Measurements from ENCODE around the gene LRRC4C. TPM values are rescaled to one million over a fixed set of nuclear protein-coding genes. Genes with fewer than 3 reads are reported as not detected.

LRRC4C gene
- total RNA-seq, 2 experiments from 2014 or later: not detected

GRCh38 chr11:40241524-40242051 lies 1217.9 kb downstream of the LRRC4C start:
- Histone ChIP-seq H3K27me3 (ENCODE audit: control insufficient read depth in 1 of 2, insufficient read depth in 2 of 2, low read length in 2 of 2) (no peaks in the 10 kb centered on the region), H3K27ac (ENCODE audit: low read depth in 1 of 2, low read length in 2 of 2) (no peak overlapping the region), H3K9me3 (ENCODE audit: control insufficient read depth in 1 of 2, insufficient read depth in 1 of 2, low read length in 2 of 2) (peaks cover 0 to 3% of the 10 kb centered on the region in 2 experiments), H3K4me3 (ENCODE audit: low read length) (no peak overlapping the region), H3K36me3 (ENCODE audit: insufficient read depth, low read length) (no peaks in the 10 kb centered on the region), H3K4me1 (ENCODE audit: insufficient read depth, low read length) (no peaks in the 10 kb centered on the region)
- H3K27me3 Mint-ChIP-seq: no peaks in the 10 kb centered on the region
- no peak overlapping the region for H3K27ac Mint-ChIP-seq
- CTCF ChIA-PET: no interaction called here
- POLR2A ChIA-PET: no interaction called here
- ATAC-seq (ENCODE audit: poor library complexity): no peak
- intact Hi-C loops (cut with DNase I, micrococcal nuclease): no loop called here
- no peaks in the 10 kb centered on the region for H3K4me1 Mint-ChIP-seq (ENCODE audit: low read depth)
- H3K4me3 Mint-ChIP-seq: no peak overlapping the region
- peaks cover 7% of the 10 kb centered on the region for H3K9me3 Mint-ChIP-seq
- no peak for DNase-seq
- TF ChIP-seq, protein P1, sequence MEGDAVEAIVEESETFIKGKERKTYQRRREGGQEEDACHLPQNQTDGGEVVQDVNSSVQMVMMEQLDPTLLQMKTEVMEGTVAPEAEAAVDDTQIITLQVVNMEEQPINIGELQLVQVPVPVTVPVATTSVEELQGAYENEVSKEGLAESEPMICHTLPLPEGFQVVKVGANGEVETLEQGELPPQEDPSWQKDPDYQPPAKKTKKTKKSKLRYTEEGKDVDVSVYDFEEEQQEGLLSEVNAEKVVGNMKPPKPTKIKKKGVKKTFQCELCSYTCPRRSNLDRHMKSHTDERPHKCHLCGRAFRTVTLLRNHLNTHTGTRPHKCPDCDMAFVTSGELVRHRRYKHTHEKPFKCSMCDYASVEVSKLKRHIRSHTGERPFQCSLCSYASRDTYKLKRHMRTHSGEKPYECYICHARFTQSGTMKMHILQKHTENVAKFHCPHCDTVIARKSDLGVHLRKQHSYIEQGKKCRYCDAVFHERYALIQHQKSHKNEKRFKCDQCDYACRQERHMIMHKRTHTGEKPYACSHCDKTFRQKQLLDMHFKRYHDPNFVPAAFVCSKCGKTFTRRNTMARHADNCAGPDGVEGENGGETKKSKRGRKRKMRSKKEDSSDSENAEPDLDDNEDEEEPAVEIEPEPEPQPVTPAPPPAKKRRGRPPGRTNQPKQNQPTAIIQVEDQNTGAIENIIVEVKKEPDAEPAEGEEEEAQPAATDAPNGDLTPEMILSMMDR (IDR thresholded peaks at IDR 0.05): no peak
- no peaks in the 10 kb centered on the region for H3K36me3 Mint-ChIP-seq (ENCODE audit: low read depth)

DNA sequence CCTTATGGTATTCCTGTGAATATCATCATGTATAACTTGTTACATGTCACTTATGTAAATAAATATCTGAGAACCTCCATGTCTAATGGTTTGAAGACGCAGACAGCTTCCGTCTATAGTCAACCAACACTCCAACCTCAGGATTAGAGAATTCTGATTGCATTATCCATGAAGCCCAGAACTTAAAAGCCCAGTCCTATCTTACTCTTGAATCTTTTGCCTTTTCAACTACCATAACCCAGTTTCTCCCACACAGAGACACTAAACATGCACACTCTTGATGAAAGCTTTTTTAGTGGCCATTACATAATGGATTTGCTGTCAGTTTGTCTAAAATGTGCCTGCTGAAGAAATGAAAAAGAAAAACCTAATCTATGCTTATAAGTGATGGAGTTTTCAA lies 1219.2 kb downstream of the LRRC4C start:
- H3K36me3 Mint-ChIP-seq (ENCODE audit: low read depth): no peaks in the 10 kb centered on the region
- intact Hi-C loops (cut with DNase I, micrococcal nuclease): no loop called here
- peaks cover 0 to 3% of the 10 kb centered on the region in 2 experiments for H3K9me3 ChIP-seq (ENCODE audit: control insufficient read depth in 1 of 2, insufficient read depth in 1 of 2, low read length in 2 of 2)
- no peaks in the 10 kb centered on the region for H3K27me3 ChIP-seq (ENCODE audit: control insufficient read depth in 1 of 2, insufficient read depth in 2 of 2, low read length in 2 of 2)
- ATAC-seq (ENCODE audit: poor library complexity): no peak
- no peaks in the 10 kb centered on the region for H3K4me1 Mint-ChIP-seq (ENCODE audit: low read depth)
- DNase-seq: no peak
- CTCF ChIA-PET: no interaction called here
- no peak overlapping the region for H3K27ac Mint-ChIP-seq
- H3K4me3 Mint-ChIP-seq: no peak overlapping the region
- H3K9me3 Mint-ChIP-seq: peaks cover 8% of the 10 kb centered on the region
- H3K4me1 ChIP-seq (ENCODE audit: insufficient read depth, low read length): no peaks in the 10 kb centered on the region
- no peak overlapping the region for H3K4me3 ChIP-seq (ENCODE audit: low read length)
- TF ChIP-seq, protein P1 (IDR thresholded peaks at IDR 0.05): no peak
- no peaks in the 10 kb centered on the region for H3K36me3 ChIP-seq (ENCODE audit: insufficient read depth, low read length)
- H3K27me3 Mint-ChIP-seq: no peaks in the 10 kb centered on the region
- POLR2A ChIA-PET: no interaction called here
- H3K27ac ChIP-seq (ENCODE audit: low read depth in 1 of 2, low read length in 2 of 2): no peak overlapping the region

GRCh38 chr11:40236526-40236925 lies 1222.9 kb downstream of the LRRC4C start:
- no peak for ATAC-seq (ENCODE audit: poor library complexity)

More at GRCh38 chr11:40236526-40236925, 1222.9 kb downstream of the LRRC4C start:
- Mint-ChIP-seq H3K27ac (no peak overlapping the region), H3K4me1 (ENCODE audit: low read depth) (no peaks in the 10 kb centered on the region), H3K27me3 (no peaks in the 10 kb centered on the region), H3K9me3 (peaks cover 9% of the 10 kb centered on the region), H3K36me3 (ENCODE audit: low read depth) (no peaks in the 10 kb centered on the region), H3K4me3 (no peak overlapping the region)
- ChIA-PET CTCF (no interaction called here), POLR2A (no interaction called here)
- Histone ChIP-seq H3K9me3 (ENCODE audit: control insufficient read depth in 1 of 2, insufficient read depth in 1 of 2, low read length in 2 of 2) (peaks cover 0 to 4% of the 10 kb centered on the region in 2 experiments), H3K27me3 (ENCODE audit: control insufficient read depth in 1 of 2, insufficient read depth in 2 of 2, low read length in 2 of 2) (no peaks in the 10 kb centered on the region), H3K4me1 (ENCODE audit: insufficient read depth, low read length) (no peaks in the 10 kb centered on the region), H3K27ac (ENCODE audit: low read depth in 1 of 2, low read length in 2 of 2) (no peak overlapping the region), H3K4me3 (ENCODE audit: low read length) (no peak overlapping the region), H3K36me3 (ENCODE audit: insufficient read depth, low read length) (no peaks in the 10 kb centered on the region)
- DNase-seq: no peak
- TF ChIP-seq, protein P1 (IDR thresholded peaks at IDR 0.05): no peak
- intact Hi-C loops (cut with DNase I, micrococcal nuclease): no loop called here

All from CD4-positive, alpha-beta T cell (primary cell).